Measurements from ENCODE around the gene LAMA2. TPM values are rescaled to one million over a fixed set of nuclear protein-coding genes. Genes with fewer than 3 reads are reported as not detected.

The LAMA2 gene
- total RNA-seq, 1 experiment from 2014 or later = 2.2 TPM

DNA sequence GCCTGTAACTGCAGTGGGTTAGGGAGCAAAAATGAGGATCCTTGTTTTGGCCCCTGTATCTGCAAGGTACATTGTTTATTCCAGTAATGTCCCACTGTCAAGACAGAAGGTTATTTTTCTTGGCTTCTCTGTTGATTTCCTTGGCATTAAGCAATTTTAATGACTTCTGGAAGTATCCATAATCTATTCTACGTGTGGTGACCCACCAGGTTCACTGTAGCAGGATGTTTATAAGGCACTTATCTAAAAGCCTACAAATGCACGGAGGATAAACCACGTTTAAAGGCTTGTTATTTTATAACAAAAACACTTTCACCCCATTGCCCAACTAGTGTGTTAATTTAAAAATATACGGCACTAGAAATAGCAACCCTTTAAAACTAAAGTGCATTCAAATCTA, 294.9 kb downstream of the LAMA2 start:
- intact Hi-C loops (cut with micrococcal nuclease) = no loop called here
- Mint-ChIP-seq H3K27ac (ENCODE audit: low read depth, unreplicated experiment) (no peak overlapping the region), H3K9me3 (ENCODE audit: unreplicated experiment) (no peaks in the 10 kb centered on the region), H3K36me3 (ENCODE audit: insufficient read depth, unreplicated experiment) (peaks cover 7% of the 10 kb centered on the region), H3K4me1 (ENCODE audit: insufficient read depth, unreplicated experiment) (no peaks in the 10 kb centered on the region), H3K4me3 (ENCODE audit: unreplicated experiment) (no peak overlapping the region), H3K27me3 (ENCODE audit: insufficient read depth, unreplicated experiment) (peaks cover 14% of the 10 kb centered on the region)
- TF ChIP-seq CTCF (IDR thresholded peaks at IDR 0.05; ENCODE audit: unreplicated experiment) = no peak
- no TSS peak for BruUV-seq (replicated peaks)
- no peak for DNase-seq (ENCODE audit: unreplicated experiment)
- POLR2A ChIA-PET = no interaction called here
- CTCF ChIA-PET = no interaction called here

- H3K27ac Mint-ChIP-seq (ENCODE audit: low read depth, unreplicated experiment) = no peak overlapping the region
- H3K36me3 Mint-ChIP-seq (ENCODE audit: insufficient read depth, unreplicated experiment) = peaks cover 7% of the 10 kb centered on the region
- ChIA-PET POLR2A (no interaction called here), CTCF (no interaction called here)
- H3K4me3 Mint-ChIP-seq (ENCODE audit: unreplicated experiment) = no peak overlapping the region
- no peak for TF ChIP-seq CTCF (IDR thresholded peaks at IDR 0.05; ENCODE audit: unreplicated experiment)
- no peak for DNase-seq (ENCODE audit: unreplicated experiment)
- intact Hi-C loops (cut with micrococcal nuclease) = no loop called here
- peaks cover 14% of the 10 kb centered on the region for H3K27me3 Mint-ChIP-seq (ENCODE audit: insufficient read depth, unreplicated experiment)
- no peaks in the 10 kb centered on the region for H3K9me3 Mint-ChIP-seq (ENCODE audit: unreplicated experiment)
- H3K4me1 Mint-ChIP-seq (ENCODE audit: insufficient read depth, unreplicated experiment) = peaks cover 10% of the 10 kb centered on the region
- no TSS peak for BruUV-seq (replicated peaks)
Measured at GRCh38 chr6:129179283-129179682, 296.3 kb downstream of the LAMA2 start.

GRCh38 chr6:129181001-129181400, 298.1 kb downstream of the LAMA2 start:
- H3K27me3 Mint-ChIP-seq (ENCODE audit: insufficient read depth, unreplicated experiment) = peaks cover 14% of the 10 kb centered on the region
- intact Hi-C loops (cut with micrococcal nuclease) = no loop called here
- H3K36me3 Mint-ChIP-seq (ENCODE audit: insufficient read depth, unreplicated experiment) = peaks cover 7% of the 10 kb centered on the region
- no TSS peak for BruUV-seq (replicated peaks)
- ChIA-PET POLR2A (interaction anchor here (0.6 kb wide), 1 partner anchor 505 kb away, joined by 3 read pairs; no protein-coding TSS in a partner anchor), CTCF (interaction anchor here (0.8 kb wide), 1 partner anchor 244 kb away, joined by 4 read pairs; no protein-coding TSS in a partner anchor)
- TF ChIP-seq CTCF (IDR thresholded peaks at IDR 0.05; ENCODE audit: unreplicated experiment) = no peak
- peaks cover 15% of the 10 kb centered on the region for H3K4me1 Mint-ChIP-seq (ENCODE audit: insufficient read depth, unreplicated experiment)
- DNase-seq (ENCODE audit: unreplicated experiment) = no peak
- H3K4me3 Mint-ChIP-seq (ENCODE audit: unreplicated experiment) = no peak overlapping the region
- no peaks in the 10 kb centered on the region for H3K9me3 Mint-ChIP-seq (ENCODE audit: unreplicated experiment)
- H3K27ac Mint-ChIP-seq (ENCODE audit: low read depth, unreplicated experiment) = no peak overlapping the region

GRCh38 chr6:129183187-129183591, 300.3 kb downstream of the LAMA2 start:
- Mint-ChIP-seq H3K27me3 (ENCODE audit: insufficient read depth, unreplicated experiment) (no peaks in the 10 kb centered on the region), H3K9me3 (ENCODE audit: unreplicated experiment) (no peaks in the 10 kb centered on the region), H3K4me3 (ENCODE audit: unreplicated experiment) (no peak overlapping the region), H3K36me3 (ENCODE audit: insufficient read depth, unreplicated experiment) (no peaks in the 10 kb centered on the region), H3K4me1 (ENCODE audit: insufficient read depth, unreplicated experiment) (peaks cover 15% of the 10 kb centered on the region), H3K27ac (ENCODE audit: low read depth, unreplicated experiment) (no peak overlapping the region)
- no peak for TF ChIP-seq CTCF (IDR thresholded peaks at IDR 0.05; ENCODE audit: unreplicated experiment)
- DNase-seq (ENCODE audit: unreplicated experiment) = no peak
- intact Hi-C loops (cut with micrococcal nuclease) = no loop called here
- no TSS peak for BruUV-seq (replicated peaks)
- ChIA-PET POLR2A (no interaction called here), CTCF (no interaction called here)
